BE2C (cell line): ENCODE results near the gene CCDC85B.
A peak's percentile ranks its signal among the peaks of the same experiment; 100 is the strongest.
"Not testable (repeated sequence)": the region's sequence is repeated elsewhere in the genome, so short reads cannot be mapped to it uniquely, and the experiment has no call there.

Source experiments
- DNase-seq: peaks from one replicate; pipeline ENCODE4 v3.0.0-alpha.2; 2020
- H3K27me3 ChIP-seq: fragments of 250-450 bp; sonication (Bioruptor Pico); 2 replicates; pipeline ENCODE4 v1.5.1; 2020; ENCODE audit warnings: mild to moderate bottlenecking
- H3K36me3 ChIP-seq: fragments of 250-450 bp; sonication (Bioruptor Pico); 2 replicates; pipeline ENCODE4 v1.5.1; 2020; ENCODE audit warnings: mild to moderate bottlenecking
- H3K4me1 ChIP-seq: fragments of 250-450 bp; sonication (Bioruptor Pico); 2 replicates; pipeline ENCODE4 v1.5.1; 2020
- H3K4me3 ChIP-seq: 2 replicates; pipeline ENCODE4 v1.5.1; 2011; ENCODE audit warnings: low read depth, low read length
- H3K9me3 ChIP-seq: fragments of 250-450 bp; sonication (Bioruptor Pico); 2 replicates; pipeline ENCODE4 v1.5.1; 2020
- CTCF ChIP-seq: IDR thresholded peaks from 2 replicates; pipeline ENCODE4 v1.5.1; 2012; ENCODE audit warnings: mild to moderate bottlenecking, low read depth, low read length

Gene CCDC85B

DNA sequence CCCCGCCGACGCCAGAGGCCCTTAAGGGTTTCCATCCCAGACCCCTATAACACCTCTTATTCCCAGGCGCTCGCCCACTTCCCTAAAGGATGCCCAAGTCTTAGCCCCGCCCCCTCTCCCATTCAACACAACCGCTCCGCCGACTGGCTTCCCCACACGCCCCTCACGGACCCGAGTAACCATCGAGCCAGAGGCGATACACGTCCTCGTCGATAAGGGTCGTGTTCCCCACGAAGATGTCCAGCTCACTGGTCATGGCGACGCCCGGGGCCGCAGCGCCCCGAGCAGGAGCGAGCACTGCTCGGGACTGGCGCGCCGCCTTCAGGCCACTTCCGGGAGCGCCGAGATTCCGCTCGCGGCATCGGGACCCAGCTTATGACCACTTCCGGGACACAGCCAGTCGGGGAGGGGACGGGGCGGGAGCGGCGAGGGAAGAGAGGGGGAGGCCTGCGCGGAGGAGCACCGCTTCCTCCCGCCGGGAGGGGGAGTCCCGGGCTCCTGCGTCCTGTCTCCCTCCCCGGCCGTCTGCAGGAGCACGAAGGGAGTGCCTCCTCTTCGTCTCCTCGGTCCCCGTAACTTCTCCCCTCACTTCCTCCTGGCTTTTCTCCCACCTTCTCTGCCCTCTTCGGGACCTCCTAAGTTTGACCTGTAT lies 2.2 kb upstream of the CCDC85B start, which contains the start of gene FIBP:
TSS of gene FIBP (minus strand) at position 309 of the 652 bp plus-strand sequence. CDS start at position 256, 53 bp downstream.
- H3K36me3 ChIP-seq = peaks cover 28% of the 10 kb centered on the region
- DNase-seq = peak; percentile 99
- H3K27me3 ChIP-seq = no peaks in the 10 kb centered on the region
- H3K4me1 ChIP-seq = peaks cover 8% of the 10 kb centered on the region
- H3K4me3 ChIP-seq = peak within 1 kb of the TSS; percentile 77
- no peaks in the 10 kb centered on the region for H3K9me3 ChIP-seq
- TF ChIP-seq CTCF = peak; percentile 68

DNA sequence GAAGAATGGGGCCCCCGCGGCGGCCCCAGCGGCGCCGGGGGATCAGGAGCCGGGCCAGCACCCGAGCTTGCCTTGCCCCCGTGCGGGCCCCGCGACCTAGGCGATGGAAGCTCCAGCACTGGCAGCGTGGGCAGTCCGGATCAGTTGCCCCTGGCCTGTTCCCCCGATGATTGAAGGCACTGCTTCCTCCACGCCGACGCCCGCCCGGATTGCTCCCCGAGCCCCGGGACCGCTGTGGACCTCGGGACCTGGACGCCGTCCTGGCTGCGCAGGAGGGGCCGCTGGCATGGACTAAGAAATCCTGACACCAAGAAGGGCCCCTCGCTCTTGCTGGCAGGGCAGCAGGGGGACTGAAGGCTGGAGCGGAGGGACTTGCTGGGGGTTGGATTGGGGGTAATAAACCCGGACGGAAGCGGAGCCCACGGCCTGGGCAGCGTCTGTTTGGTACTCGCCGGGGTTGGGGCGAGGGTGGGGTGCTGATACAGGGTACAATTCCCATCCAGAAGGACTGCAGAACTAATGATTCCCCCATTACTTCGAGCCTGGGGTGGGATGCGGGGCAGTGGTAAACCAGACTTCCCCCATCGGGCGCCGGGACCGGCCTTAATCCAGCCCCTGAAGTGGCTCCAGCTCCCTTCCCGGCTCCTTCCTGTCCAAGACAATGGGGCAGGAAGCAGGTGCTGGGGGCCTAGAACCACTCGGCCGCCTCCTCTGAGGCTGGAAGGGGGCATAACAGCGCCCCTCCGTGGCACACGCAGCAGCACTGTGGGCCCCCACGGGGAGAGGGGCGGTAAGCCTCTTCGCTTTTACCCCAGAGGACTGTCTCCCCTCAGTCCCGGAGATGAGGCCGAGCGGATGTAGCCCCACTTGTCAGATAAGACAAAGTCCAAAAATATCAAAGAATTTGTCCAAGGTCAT lies 1.0 kb downstream of the CCDC85B start:
- Histone ChIP-seq H3K36me3 (peaks cover 6% of the 10 kb centered on the region; the same call in 1 of the 2 replicates), H3K27me3 (no peaks in the 10 kb centered on the region), H3K4me1 (peaks cover 8% of the 10 kb centered on the region), H3K4me3 (peak overlapping the region; percentile 92), H3K9me3 (no peaks in the 10 kb centered on the region)
- peak; percentile 49; the same call in 1 of the 2 replicates for TF ChIP-seq CTCF
- DNase-seq = peak; percentile 65

GRCh38 chr11:65892137-65892540 lies 1.7 kb downstream of the CCDC85B start:
- H3K27me3 ChIP-seq, H3K36me3 ChIP-seq, H3K4me1 ChIP-seq, DNase-seq, H3K9me3 ChIP-seq: not testable (repeated sequence)
- H3K4me3 ChIP-seq = peak overlapping the region; percentile 92

DNA sequence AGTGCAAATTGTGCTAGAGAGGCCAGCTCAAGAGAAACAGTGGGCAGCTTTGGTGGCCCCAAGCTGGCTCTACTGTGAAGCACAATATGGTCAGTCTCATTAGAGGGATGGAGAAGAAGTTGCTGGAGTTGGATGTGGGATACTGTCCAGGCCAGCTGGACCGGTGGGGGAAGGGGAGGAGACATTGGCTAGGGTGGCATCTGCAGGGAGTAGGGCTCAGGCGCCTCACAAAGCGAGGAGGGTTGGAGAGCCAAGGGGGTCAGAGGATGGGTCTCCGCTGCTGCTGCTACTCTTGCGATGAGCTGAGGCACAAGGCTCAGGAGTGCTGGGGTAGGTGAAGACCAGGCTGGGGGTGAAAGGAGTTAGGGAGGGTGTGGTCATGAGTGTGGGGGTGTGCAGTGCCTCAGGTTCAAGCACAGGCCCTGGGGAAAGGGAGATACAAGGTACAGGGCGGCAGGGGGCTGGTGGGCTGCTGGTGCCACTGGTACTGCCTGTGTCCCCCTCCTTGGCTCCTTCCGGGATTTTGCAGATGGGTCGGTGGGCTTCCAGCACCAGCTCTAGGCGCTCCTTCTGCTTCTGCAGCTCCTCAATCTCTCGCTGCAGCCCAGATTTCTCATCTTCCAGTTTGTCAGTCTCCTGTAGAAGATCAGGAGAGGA lies 2.3 kb downstream of the CCDC85B start:
- TF ChIP-seq CTCF = no peak
- Histone ChIP-seq H3K9me3 (no peaks in the 10 kb centered on the region), H3K27me3 (no peaks in the 10 kb centered on the region), H3K36me3 (no peaks in the 10 kb centered on the region), H3K4me3 (peak overlapping the region; percentile 92), H3K4me1 (peaks cover 8% of the 10 kb centered on the region)
- no peak for DNase-seq

DNA sequence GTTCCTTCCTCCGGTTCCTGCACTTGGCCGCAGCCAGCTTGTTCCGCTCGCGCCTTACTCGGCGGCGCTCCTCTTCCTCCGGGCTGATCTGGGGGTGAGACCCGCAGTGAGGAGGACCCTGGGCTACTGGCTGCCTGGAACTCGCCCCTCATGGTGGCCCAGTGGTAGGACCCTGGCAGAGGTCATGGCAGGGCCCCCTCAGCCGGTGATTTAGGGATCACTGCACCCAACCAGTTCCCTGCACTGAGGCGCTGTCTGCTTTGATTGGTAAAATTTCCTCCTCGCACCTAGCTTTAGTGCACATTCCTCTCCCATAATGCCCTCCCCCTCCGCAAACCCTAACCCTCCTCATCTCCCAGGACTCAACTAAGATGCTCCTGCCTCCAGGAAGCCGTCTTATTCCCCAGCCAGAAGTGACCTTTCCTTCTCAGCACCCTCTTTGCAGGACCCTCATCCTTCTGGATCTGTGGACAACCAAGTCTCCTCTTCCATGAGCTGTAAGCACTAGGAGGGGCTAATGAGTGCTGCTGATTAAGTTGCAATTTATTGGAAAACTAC lies 3.6 kb downstream of the CCDC85B start:
- peaks cover 11% of the 10 kb centered on the region for H3K27me3 ChIP-seq
- H3K4me3 ChIP-seq = no peak overlapping the region
- no peak for TF ChIP-seq CTCF
- no peaks in the 10 kb centered on the region; the same call in 1 of the 2 replicates for H3K9me3 ChIP-seq
- H3K4me1 ChIP-seq = peaks cover 8% of the 10 kb centered on the region
- H3K36me3 ChIP-seq = no peaks in the 10 kb centered on the region
- no peak for DNase-seq

DNA sequence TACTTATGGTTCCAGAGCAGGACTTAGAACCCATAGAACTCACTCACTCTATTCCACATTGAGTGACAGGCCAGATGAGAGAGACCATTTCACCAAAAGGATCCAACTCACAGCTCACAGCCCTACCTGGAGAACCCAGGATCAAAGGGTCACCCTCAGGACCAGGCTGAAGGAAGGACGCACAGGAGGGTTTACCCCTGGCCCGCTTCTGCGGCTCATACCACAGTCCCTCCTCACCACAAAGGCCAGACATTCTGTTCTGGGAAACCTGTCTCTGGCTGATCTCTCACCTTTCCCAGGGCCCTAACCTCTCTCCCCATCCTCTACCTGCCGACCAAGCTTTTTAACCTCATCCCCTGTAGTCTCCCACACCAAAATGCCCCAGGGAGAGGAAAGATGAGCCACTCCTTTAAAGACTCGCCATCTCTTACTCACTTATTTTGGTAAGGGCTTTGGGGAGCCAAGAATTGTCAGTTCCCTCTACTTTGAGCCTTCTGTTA lies 5.1 kb downstream of the CCDC85B start:
- H3K4me1 ChIP-seq = no peaks in the 10 kb centered on the region; the same call in none of the 2 replicates
- no peaks in the 10 kb centered on the region; the same call in 1 of the 2 replicates for H3K9me3 ChIP-seq
- no peak for DNase-seq
- no peak for TF ChIP-seq CTCF
- H3K4me3 ChIP-seq = no peak overlapping the region
- H3K36me3 ChIP-seq = no peaks in the 10 kb centered on the region
- peaks cover 25% of the 10 kb centered on the region for H3K27me3 ChIP-seq
